WTC11 (cell line): ENCODE results near the gene SNX5. TPM values are rescaled to one million over a fixed set of nuclear protein-coding genes. Genes with fewer than 3 reads are reported as not detected.
A peak's percentile ranks its signal among the peaks of the same experiment; 100 is the strongest.
"Not testable (repeated sequence)": the region's sequence is repeated elsewhere in the genome, so short reads cannot be mapped to it uniquely, and the experiment has no call there.

ENCODE experiments used
- ATAC-seq: fragments of 200-7000 bp; cut with Tn5 transposase; 2 replicates; pipeline ENCODE4 v1.10.0; 2021; ENCODE audit warnings: mild to moderate bottlenecking, moderate library complexity
- CTCF ChIA-PET: fragments of 300-600 bp; sonication (Branson Sonifier 250); formaldehyde crosslinking; loops from one replicate; lab custom pipeline; 2021; ENCODE audit warnings: antibody characterized with exemption; lab: Charles Lee
- POLR2A ChIA-PET: fragments of 350-600 bp; sonication (Branson Sonifier 250); formaldehyde crosslinking; loops from one replicate; lab custom pipeline; 2021; ENCODE audit warnings: antibody characterized with exemption; lab: Charles Lee
- DNase-seq: peaks from one replicate; pipeline ENCODE4 v3.0.0; 2021; ENCODE audit warnings: low spot score
- H3K27ac Mint-ChIP-seq: 2 replicates; pipeline ENCODE4 v1.8.0; 2021; ENCODE audit warnings: mixed read lengths
- H3K27me3 Mint-ChIP-seq: 2 replicates; pipeline ENCODE4 v1.8.0; 2021; ENCODE audit warnings: low read depth, mild to moderate bottlenecking, moderate library complexity, mixed read lengths
- H3K36me3 Mint-ChIP-seq: 2 replicates; pipeline ENCODE4 v1.8.0; 2021; ENCODE audit warnings: mixed read lengths
- H3K4me1 Mint-ChIP-seq: 2 replicates; pipeline ENCODE4 v1.8.0; 2022; ENCODE audit warnings: mixed read lengths
- H3K4me3 Mint-ChIP-seq: 2 replicates; pipeline ENCODE4 v1.8.0; 2021; ENCODE audit warnings: mild to moderate bottlenecking, moderate library complexity, mixed read lengths
- H3K9me3 Mint-ChIP-seq: 2 replicates; pipeline ENCODE4 v1.8.0; 2021; ENCODE audit warnings: mixed read lengths
- CREB1 ChIP-seq: sonication (generic); formaldehyde crosslinking; IDR thresholded peaks from 2 replicates; pipeline ENCODE4 v1.8.0; 2023; ENCODE audit warnings: mild to moderate bottlenecking, missing genetic modification reagents
- FOXJ3 ChIP-seq: sonication (generic); formaldehyde crosslinking; IDR thresholded peaks from 2 replicates; pipeline ENCODE4 v1.9.0; 2021; ENCODE audit warnings: missing genetic modification reagents, mild to moderate bottlenecking, borderline replicate concordance
- FOXP1 ChIP-seq: sonication (generic); formaldehyde crosslinking; IDR thresholded peaks from 2 replicates; pipeline ENCODE4 v1.8.0; 2022; ENCODE audit warnings: missing genetic modification reagents, mild to moderate bottlenecking, moderate library complexity, borderline replicate concordance
- IRF2 ChIP-seq: sonication (generic); formaldehyde crosslinking; IDR thresholded peaks from 2 replicates; pipeline ENCODE4 v1.8.0; 2022; ENCODE audit warnings: low read depth, missing genetic modification reagents, borderline replicate concordance
- MAX ChIP-seq: sonication (generic); formaldehyde crosslinking; IDR thresholded peaks from 2 replicates; pipeline ENCODE4 v1.8.0; 2022; ENCODE audit warnings: mild to moderate bottlenecking, missing genetic modification reagents
- NR1H2 ChIP-seq: sonication (generic); formaldehyde crosslinking; IDR thresholded peaks from 2 replicates; pipeline ENCODE4 v1.9.0; 2021; ENCODE audit warnings: mild to moderate bottlenecking, moderate library complexity, missing genetic modification reagents
- NR3C1 ChIP-seq: sonication (generic); formaldehyde crosslinking; conservative IDR thresholded peaks from 2 replicates; pipeline ENCODE4 v1.8.1; 2023; ENCODE audit warnings: low read depth, mild to moderate bottlenecking, missing genetic modification reagents
- PRRX2 ChIP-seq: fragments of 250-450 bp; sonication (Bioruptor Pico); IDR thresholded peaks from 2 replicates; pipeline ENCODE4 v1.8.0; 2021; ENCODE audit warnings: mild to moderate bottlenecking
- RORB ChIP-seq: fragments of 250-450 bp; sonication (Bioruptor Pico); IDR thresholded peaks from 2 replicates; pipeline ENCODE4 v1.9.0; 2021; ENCODE audit warnings: mild to moderate bottlenecking
- ZNF232 ChIP-seq: sonication (generic); formaldehyde crosslinking; IDR thresholded peaks from 2 replicates; pipeline ENCODE4 v1.8.0; 2022; ENCODE audit warnings: mild to moderate bottlenecking, missing genetic modification reagents
- ZNF396 ChIP-seq: fragments of 250-450 bp; sonication (Bioruptor Pico); IDR thresholded peaks from 2 replicates; pipeline ENCODE4 v1.8.0; 2021; ENCODE audit warnings: mild to moderate bottlenecking, moderate library complexity, borderline replicate concordance
- ZNF423 ChIP-seq: fragments of 250-450 bp; sonication (Bioruptor Pico); IDR thresholded peaks from 2 replicates; pipeline ENCODE4 v2.1.2; 2022; ENCODE audit warnings: mild to moderate bottlenecking, moderate library complexity
- ZNF532 ChIP-seq: fragments of 250-450 bp; sonication (Bioruptor Pico); IDR thresholded peaks from 2 replicates; pipeline ENCODE4 v1.9.0; 2021; ENCODE audit warnings: mild to moderate bottlenecking, borderline replicate concordance
- ZSCAN18 ChIP-seq: fragments of 250-450 bp; sonication (Bioruptor Pico); IDR thresholded peaks from 2 replicates; pipeline ENCODE4 v2.1.2; 2022; ENCODE audit warnings: mild to moderate bottlenecking, moderate library complexity
- total RNA-seq: library from RNA; stranded (reverse); gene quantifications from 3 replicates; pipeline ENCODE4 v1.2.3, GENCODE V29; 2021
- TF ChIP-seq, protein P1 (sequence below): fragments of 250-450 bp; sonication (Bioruptor Pico); IDR thresholded peaks from 2 replicates; pipeline ENCODE4 v1.9.0; 2021; ENCODE audit warnings: moderate library complexity, mild to moderate bottlenecking, inconsistent platforms, borderline replicate concordance
- TF ChIP-seq, protein P2 (sequence below): sonication (generic); formaldehyde crosslinking; IDR thresholded peaks from 2 replicates; pipeline ENCODE4 v1.8.1; 2023; ENCODE audit warnings: mild to moderate bottlenecking, missing genetic modification reagents
- TF ChIP-seq, protein P3 (sequence below): sonication (generic); formaldehyde crosslinking; IDR thresholded peaks from 2 replicates; pipeline ENCODE4 v1.8.1; 2023; ENCODE audit warnings: mild to moderate bottlenecking, missing genetic modification reagents, moderate library complexity

SNX5 gene
- total RNA-seq, 1 experiment from 2014 or later = 192 TPM

GRCh38 chr20:17961587-17961940 lies 7.0 kb downstream of the SNX5 start (continued):
- no peak for TF ChIP-seq IRF2 (CRISPR knock-in tag)

- peak overlapping the region; percentile 91 for H3K27ac Mint-ChIP-seq
- TF ChIP-seq ZNF396 (CRISPR knock-in tag) (no peak), ZNF232 (CRISPR knock-in tag) (no peak), FOXP1 (no peak), MAX (CRISPR knock-in tag) (no peak), ZSCAN18 (CRISPR knock-in tag) (no peak), RORB (CRISPR knock-in tag) (no peak), ZNF423 (no peak)
- TF ChIP-seq, protein P1, sequence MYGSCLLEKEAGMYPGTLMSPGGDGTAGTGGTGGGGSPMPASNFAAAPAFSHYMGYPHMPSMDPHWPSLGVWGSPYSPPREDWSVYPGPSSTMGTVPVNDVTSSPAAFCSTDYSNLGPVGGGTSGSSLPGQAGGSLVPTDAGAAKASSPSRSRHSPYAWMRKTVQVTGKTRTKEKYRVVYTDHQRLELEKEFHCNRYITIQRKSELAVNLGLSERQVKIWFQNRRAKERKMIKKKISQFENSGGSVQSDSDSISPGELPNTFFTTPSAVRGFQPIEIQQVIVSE (CRISPR knock-in tag) = no peak
- H3K4me3 Mint-ChIP-seq = peak overlapping the region; percentile 86
- ChIA-PET POLR2A (interaction anchor here (0.6 to 0.7 kb wide), 2 partner anchors 10 to 37 kb away, joined by 3 to 4 read pairs; no protein-coding TSS in a partner anchor), CTCF (interaction anchor here (0.9 kb wide), 1 partner anchor 22 kb away, joined by 3 read pairs; no protein-coding TSS in a partner anchor)
- H3K36me3 Mint-ChIP-seq = peaks cover 29% of the 10 kb centered on the region
- no peaks in the 10 kb centered on the region for H3K27me3 Mint-ChIP-seq
- H3K4me1 Mint-ChIP-seq = peaks cover 90% of the 10 kb centered on the region
- no peaks in the 10 kb centered on the region for H3K9me3 Mint-ChIP-seq
- no peak for ATAC-seq
- DNase-seq = no peak
Observed at GRCh38 chr20:17960927-17961586, 7.5 kb downstream of the SNX5 start.

- H3K9me3 Mint-ChIP-seq, H3K27me3 Mint-ChIP-seq, DNase-seq, ATAC-seq: not testable (repeated sequence)
- H3K4me3 Mint-ChIP-seq = peak overlapping the region; percentile 47
- ChIA-PET POLR2A (interaction anchor here (0.6 to 0.7 kb wide), 2 partner anchors 11 to 37 kb away, joined by 3 to 4 read pairs; no protein-coding TSS in a partner anchor), CTCF (interaction anchor here (0.9 to 2.2 kb wide), 2 partner anchors 21 to 22 kb away, joined by 3 to 10 read pairs; no protein-coding TSS in a partner anchor)
- H3K4me1 Mint-ChIP-seq = peaks cover 84% of the 10 kb centered on the region
- peaks cover 35% of the 10 kb centered on the region for H3K36me3 Mint-ChIP-seq
- H3K27ac Mint-ChIP-seq = peak overlapping the region; percentile 86
Observed at GRCh38 chr20:17960400-17960885, 8.2 kb downstream of the SNX5 start.

GRCh38 chr20:17959257-17959627 lies 9.4 kb downstream of the SNX5 start:
- H3K9me3 Mint-ChIP-seq = no peaks in the 10 kb centered on the region
- ChIA-PET POLR2A (no interaction called here), CTCF (interaction anchor here (1.2 to 2.2 kb wide), 4 partner anchors 11 to 304 kb away, joined by 3 to 10 read pairs (median 6); no protein-coding TSS in a partner anchor)
- peaks cover 72% of the 10 kb centered on the region for H3K4me1 Mint-ChIP-seq
- ATAC-seq (no peak), DNase-seq (no peak)
- no peaks in the 10 kb centered on the region for H3K27me3 Mint-ChIP-seq
- peak overlapping the region; percentile 86 for H3K27ac Mint-ChIP-seq
- peaks cover 47% of the 10 kb centered on the region for H3K36me3 Mint-ChIP-seq
- peak overlapping the region; percentile 20; the same call in 1 of the 2 replicates for H3K4me3 Mint-ChIP-seq
- TF ChIP-seq, protein P2, sequence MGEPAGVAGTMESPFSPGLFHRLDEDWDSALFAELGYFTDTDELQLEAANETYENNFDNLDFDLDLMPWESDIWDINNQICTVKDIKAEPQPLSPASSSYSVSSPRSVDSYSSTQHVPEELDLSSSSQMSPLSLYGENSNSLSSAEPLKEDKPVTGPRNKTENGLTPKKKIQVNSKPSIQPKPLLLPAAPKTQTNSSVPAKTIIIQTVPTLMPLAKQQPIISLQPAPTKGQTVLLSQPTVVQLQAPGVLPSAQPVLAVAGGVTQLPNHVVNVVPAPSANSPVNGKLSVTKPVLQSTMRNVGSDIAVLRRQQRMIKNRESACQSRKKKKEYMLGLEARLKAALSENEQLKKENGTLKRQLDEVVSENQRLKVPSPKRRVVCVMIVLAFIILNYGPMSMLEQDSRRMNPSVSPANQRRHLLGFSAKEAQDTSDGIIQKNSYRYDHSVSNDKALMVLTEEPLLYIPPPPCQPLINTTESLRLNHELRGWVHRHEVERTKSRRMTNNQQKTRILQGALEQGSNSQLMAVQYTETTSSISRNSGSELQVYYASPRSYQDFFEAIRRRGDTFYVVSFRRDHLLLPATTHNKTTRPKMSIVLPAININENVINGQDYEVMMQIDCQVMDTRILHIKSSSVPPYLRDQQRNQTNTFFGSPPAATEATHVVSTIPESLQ (CRISPR knock-in tag) = no peak
- TF ChIP-seq ZNF532 (CRISPR knock-in tag) (no peak), PRRX2 (CRISPR knock-in tag) (no peak), FOXJ3 (no peak), CREB1 (CRISPR knock-in tag) (no peak), NR3C1 (CRISPR knock-in tag) (no peak), NR1H2 (CRISPR knock-in tag) (no peak)
- TF ChIP-seq, protein P3, sequence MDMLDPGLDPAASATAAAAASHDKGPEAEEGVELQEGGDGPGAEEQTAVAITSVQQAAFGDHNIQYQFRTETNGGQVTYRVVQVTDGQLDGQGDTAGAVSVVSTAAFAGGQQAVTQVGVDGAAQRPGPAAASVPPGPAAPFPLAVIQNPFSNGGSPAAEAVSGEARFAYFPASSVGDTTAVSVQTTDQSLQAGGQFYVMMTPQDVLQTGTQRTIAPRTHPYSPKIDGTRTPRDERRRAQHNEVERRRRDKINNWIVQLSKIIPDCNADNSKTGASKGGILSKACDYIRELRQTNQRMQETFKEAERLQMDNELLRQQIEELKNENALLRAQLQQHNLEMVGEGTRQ (CRISPR knock-in tag) = no peak
